Subcutaneous abdominal adipose tissue (tissue), 5 donors: Measurements from ENCODE around the gene DNAH11.
"Not testable (repeated sequence)": the region's sequence is repeated elsewhere in the genome, so short reads cannot be mapped to it uniquely, and the experiment has no call there.

Experiments
- H3K27ac ChIP-seq: one replicate; pipeline ENCODE4 v1.7.0; 2013; ENCODE audit warnings: low read depth, mild to moderate bottlenecking, inconsistent platforms, low read length, moderate library complexity
- H3K27me3 ChIP-seq, 5 donors: one replicate each; pipeline ENCODE4 v1.7.0; 2013; ENCODE audit warnings: low read length in 5 of 5, inconsistent platforms in 1 of 5; ENCODE audit not compliant: control insufficient read depth in 5 of 5, insufficient read depth in 4 of 5
- H3K36me3 ChIP-seq, 5 donors: one replicate each; pipeline ENCODE4 v1.7.0; 2013; ENCODE audit warnings: low read length in 5 of 5; ENCODE audit not compliant: control insufficient read depth in 5 of 5, insufficient read depth in 5 of 5
- H3K4me1 ChIP-seq, 5 donors: one replicate each; pipeline ENCODE4 v1.7.0; 2013; ENCODE audit warnings: low read length in 5 of 5, mild to moderate bottlenecking in 3 of 5, moderate library complexity in 1 of 5; ENCODE audit not compliant: control insufficient read depth in 5 of 5, insufficient read depth in 5 of 5
- H3K4me3 ChIP-seq, 5 donors: one replicate each; pipeline ENCODE4 v1.7.0; 2013; ENCODE audit warnings: low read length in 5 of 5, low read depth in 1 of 5
- H3K9ac ChIP-seq, 5 donors: one replicate each; pipeline ENCODE4 v1.7.0; 2013; ENCODE audit warnings: low read length in 5 of 5, mild to moderate bottlenecking in 4 of 5, moderate library complexity in 3 of 5
- H3K9me3 ChIP-seq, 5 donors: one replicate each; pipeline ENCODE4 v1.7.0; 2013; ENCODE audit warnings: low read length in 5 of 5; ENCODE audit not compliant: control insufficient read depth in 5 of 5
- donor health status: healthy.
- donor health status: healthy.
- donor health status: healthy.
- donor health status: healthy.
- donor health status: healthy.

DNAH11 gene

DNA sequence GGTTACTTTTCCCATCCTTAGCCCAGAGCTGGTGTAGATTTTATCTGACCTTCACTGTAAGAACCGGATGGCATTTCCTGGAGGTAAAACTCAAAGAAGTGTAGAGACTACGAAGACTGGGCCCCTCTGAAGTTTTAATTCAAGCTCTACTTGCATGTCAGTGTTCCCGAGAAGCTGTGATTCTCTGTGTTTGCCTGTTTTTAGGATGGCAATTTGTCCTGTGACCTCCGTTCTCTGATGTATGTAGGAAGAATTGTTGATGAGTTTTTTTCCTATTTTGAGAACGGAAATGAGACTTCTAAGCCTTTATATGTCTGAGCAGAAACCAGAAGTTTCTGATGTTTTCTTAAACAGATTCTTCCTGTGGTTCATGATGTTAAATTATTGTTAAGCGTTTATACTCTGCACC lies 308.7 kb downstream of the DNAH11 start:
- no peaks in the 10 kb centered on the region for H3K4me1 ChIP-seq
- H3K9ac ChIP-seq: no peak overlapping the region
- no peak overlapping the region for H3K4me3 ChIP-seq
- no peaks in the 10 kb centered on the region for H3K36me3 ChIP-seq
- no peak overlapping the region for H3K27ac ChIP-seq
- H3K27me3 ChIP-seq: no peaks in the 10 kb centered on the region
- no peaks in the 10 kb centered on the region for H3K9me3 ChIP-seq

DNA sequence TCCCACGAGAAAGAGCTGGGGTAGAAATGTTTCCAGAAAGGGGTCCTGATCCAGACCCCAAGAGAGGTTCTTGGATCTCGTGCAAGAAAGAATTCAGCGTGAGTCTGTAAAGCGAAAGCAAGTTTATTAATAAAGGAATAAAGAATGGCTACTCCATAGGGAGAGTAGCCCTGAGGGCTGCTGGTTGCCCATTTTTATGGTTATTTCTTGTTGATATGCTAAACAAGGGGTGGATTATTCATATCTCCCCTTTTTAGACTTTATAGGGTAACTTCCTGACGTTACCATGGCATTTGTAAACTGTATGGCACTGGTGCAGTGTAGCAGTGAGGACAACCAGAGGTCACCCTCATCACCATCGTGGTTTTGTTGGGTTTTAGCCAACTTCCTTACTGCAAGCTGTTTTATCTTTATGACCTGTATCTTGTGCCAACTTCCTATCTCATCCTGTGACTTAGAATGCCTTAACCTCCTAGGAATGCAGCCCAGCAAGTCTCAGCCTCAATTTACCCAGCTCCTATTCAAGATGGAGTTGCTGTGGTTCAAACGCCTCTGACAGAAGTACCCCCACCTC lies 322.9 kb downstream of the DNAH11 start:
- not testable (repeated sequence) for H3K9me3 ChIP-seq, H3K27ac ChIP-seq, H3K4me3 ChIP-seq, H3K36me3 ChIP-seq, H3K9ac ChIP-seq, H3K27me3 ChIP-seq, H3K4me1 ChIP-seq

DNA sequence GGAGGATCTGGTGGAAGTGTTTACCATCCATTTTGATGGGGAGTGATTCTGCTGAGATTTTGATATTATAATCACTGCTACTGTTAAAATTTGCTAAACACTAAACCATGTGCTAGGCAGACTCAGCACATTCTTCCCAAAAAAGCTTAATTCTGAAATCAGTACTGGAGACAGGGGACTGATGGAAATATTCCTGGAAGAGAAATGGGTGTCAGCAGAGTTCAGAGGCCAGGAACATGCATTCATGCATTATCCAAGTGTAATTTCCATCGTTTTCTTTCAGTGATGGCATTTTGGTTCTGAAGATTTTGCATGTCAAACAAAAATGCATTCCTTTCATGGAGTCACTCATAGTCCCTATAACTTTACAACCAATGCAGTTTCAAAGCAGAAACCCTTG lies 323.9 kb downstream of the DNAH11 start:
- no peak overlapping the region for H3K9ac ChIP-seq
- H3K4me3 ChIP-seq: no peak overlapping the region
- no peak overlapping the region for H3K27ac ChIP-seq
- no peaks in the 10 kb centered on the region for H3K36me3 ChIP-seq
- H3K27me3 ChIP-seq: no peaks in the 10 kb centered on the region
- H3K4me1 ChIP-seq: no peaks in the 10 kb centered on the region
- no peaks in the 10 kb centered on the region for H3K9me3 ChIP-seq

DNA sequence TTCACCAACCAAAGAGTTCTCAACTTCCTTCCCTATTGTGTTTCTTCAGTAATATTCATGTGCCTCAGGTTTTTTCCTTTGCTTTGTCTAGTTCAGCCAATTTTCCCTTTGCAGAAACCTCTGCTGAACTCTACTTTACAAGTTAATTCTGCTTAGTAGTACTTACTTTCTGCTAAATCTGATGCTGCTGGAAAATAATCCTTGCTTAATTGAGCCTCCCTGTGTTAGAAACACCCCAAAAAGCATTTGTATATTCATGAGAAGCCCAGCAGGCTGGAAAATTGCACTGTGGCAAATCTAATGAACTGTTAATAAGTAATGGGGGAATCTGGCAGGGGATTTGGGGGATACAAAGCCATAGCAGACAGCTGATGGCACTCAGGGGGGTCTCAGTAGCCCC lies 324.4 kb downstream of the DNAH11 start:
- Histone ChIP-seq H3K4me3 (no peak overlapping the region), H3K9ac (no peak overlapping the region), H3K27me3 (no peaks in the 10 kb centered on the region), H3K36me3 (no peaks in the 10 kb centered on the region), H3K27ac (no peak overlapping the region), H3K4me1 (no peaks in the 10 kb centered on the region), H3K9me3 (no peaks in the 10 kb centered on the region)

DNA sequence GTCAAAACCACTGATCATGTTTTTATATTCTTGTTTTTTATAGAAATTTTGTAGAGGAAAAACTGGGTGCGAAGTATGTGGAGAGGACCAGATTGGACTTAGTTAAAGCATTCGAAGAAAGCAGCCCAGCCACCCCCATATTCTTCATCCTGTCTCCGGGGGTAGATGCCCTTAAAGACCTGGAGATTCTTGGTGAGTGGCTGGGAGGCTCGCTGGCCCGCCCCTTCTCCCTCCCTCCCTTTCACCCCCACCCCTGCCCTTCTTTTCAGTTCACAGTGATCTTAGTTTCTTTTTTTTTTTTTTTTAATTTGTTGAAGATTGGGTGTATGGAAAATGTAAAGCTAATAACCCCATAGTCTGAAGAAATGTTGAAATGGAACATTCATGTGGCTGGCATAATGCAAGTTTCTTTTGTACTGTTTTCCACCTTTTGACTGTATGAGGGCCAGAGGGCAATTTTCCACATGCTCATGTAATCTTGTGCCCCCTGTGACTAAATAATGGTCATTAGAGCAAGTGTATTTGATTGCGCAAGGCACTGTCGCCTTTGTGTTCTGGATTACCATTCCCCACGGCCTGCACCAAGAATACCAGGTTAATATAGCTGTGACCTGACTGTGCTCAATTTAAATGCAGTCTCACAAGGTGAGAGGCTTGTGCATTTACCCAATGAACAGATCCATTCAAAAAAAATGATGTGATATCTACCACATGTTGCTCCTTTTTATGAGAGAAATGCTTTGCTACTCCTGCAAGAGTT lies 325.2 kb downstream of the DNAH11 start:
- Histone ChIP-seq H3K27ac (no peak overlapping the region), H3K36me3 (no peaks in the 10 kb centered on the region), H3K9ac (no peak overlapping the region), H3K4me1 (no peaks in the 10 kb centered on the region), H3K27me3 (no peaks in the 10 kb centered on the region), H3K9me3 (no peaks in the 10 kb centered on the region), H3K4me3 (no peak overlapping the region)

DNA sequence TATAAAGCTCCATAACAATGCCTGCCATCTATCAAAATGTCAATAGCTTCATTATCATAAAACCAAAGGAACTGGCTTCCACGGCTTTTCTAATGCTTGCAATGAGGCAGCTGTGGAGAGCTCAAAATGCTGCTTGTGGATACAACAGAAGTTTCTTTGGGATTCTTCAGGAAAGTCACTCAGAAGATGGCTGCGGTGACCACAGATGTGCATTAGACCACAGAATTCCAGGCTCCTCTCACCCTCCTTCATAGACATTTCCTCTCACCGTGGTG lies 325.7 kb downstream of the DNAH11 start:
- no peaks in the 10 kb centered on the region for H3K36me3 ChIP-seq
- no peak overlapping the region for H3K9ac ChIP-seq
- no peaks in the 10 kb centered on the region for H3K27me3 ChIP-seq
- H3K27ac ChIP-seq: no peak overlapping the region
- H3K4me1 ChIP-seq: no peaks in the 10 kb centered on the region
- H3K4me3 ChIP-seq: no peak overlapping the region
- no peaks in the 10 kb centered on the region for H3K9me3 ChIP-seq

DNA sequence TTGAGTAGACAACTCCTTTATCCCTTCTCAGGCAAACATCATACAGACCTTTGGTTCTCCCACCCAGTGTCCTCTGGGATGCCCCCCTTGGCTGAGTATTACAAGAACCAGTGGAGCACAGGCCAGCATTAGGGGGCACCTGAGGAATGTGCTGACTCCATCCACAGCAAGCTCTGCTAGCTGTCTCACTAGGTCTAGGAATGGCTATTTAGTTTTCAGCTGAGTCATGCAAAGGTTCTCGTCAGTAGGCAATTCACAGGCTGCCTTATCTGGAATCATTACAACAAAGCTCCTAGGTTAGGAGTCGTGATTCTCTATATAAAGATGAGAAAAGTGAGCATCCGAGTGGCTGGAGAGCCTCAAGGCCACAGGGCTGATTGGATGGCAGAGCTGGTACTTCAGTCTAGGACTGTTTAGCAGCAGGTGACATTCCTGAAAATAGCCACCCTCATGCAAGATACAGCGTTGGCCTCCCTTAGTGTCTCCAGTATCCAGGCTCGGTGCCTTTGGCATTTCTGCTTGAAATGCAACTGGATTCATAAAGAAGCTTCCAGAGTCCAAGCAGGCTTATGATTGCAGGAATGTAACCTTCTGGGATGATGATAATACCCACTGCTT lies 327.1 kb downstream of the DNAH11 start:
- no peak overlapping the region for H3K4me3 ChIP-seq
- H3K4me1 ChIP-seq: no peaks in the 10 kb centered on the region
- no peaks in the 10 kb centered on the region for H3K27me3 ChIP-seq
- H3K9ac ChIP-seq: no peak overlapping the region
- H3K27ac ChIP-seq: no peak overlapping the region
- no peaks in the 10 kb centered on the region for H3K9me3 ChIP-seq
- H3K36me3 ChIP-seq: no peaks in the 10 kb centered on the region

DNA sequence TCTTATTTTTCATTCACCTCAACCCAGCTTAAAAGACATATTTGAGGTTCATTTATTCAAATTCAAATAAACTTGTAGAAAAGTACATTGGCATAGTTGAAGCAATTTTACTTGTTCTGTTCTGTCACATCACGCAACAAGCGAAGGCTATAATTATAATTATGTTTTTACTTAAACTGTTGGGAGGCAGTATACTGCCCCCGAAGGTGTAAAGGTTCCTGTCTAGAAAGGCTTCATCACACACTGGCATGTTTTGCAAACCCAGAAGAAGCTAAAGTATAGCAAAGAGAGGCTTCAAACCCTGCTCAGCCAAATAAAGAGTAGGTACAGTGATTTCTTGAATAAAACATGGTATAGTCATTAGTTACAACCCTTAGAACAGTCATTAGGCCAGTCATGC lies 340.2 kb downstream of the DNAH11 start:
- H3K9ac ChIP-seq: no peak overlapping the region
- no peaks in the 10 kb centered on the region for H3K36me3 ChIP-seq
- H3K4me3 ChIP-seq: no peak overlapping the region
- no peaks in the 10 kb centered on the region for H3K4me1 ChIP-seq
- no peaks in the 10 kb centered on the region for H3K27me3 ChIP-seq
- H3K27ac ChIP-seq: no peak overlapping the region
- H3K9me3 ChIP-seq: no peaks in the 10 kb centered on the region

DNA sequence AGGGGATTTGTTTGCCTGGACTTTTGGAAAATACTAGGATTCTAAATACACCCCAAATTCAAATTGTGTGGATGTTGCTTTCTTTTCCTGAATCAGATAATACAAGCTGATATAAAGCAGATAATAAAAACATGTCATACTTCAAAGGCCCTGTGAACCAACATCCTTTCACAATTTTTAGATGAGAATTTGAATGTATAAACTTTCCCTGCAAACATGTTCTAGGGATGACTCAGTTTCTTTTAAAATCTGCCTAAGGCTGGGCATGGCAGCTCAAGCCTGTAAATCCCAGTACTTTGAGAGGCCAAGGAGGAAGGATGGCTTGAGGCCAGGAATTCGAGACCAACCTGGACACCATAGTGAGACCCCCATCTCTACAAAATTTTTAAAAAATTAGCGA lies 340.7 kb downstream of the DNAH11 start:
- H3K27ac ChIP-seq, H3K9me3 ChIP-seq, H3K9ac ChIP-seq, H3K4me1 ChIP-seq, H3K4me3 ChIP-seq, H3K36me3 ChIP-seq, H3K27me3 ChIP-seq: not testable (repeated sequence)

DNA sequence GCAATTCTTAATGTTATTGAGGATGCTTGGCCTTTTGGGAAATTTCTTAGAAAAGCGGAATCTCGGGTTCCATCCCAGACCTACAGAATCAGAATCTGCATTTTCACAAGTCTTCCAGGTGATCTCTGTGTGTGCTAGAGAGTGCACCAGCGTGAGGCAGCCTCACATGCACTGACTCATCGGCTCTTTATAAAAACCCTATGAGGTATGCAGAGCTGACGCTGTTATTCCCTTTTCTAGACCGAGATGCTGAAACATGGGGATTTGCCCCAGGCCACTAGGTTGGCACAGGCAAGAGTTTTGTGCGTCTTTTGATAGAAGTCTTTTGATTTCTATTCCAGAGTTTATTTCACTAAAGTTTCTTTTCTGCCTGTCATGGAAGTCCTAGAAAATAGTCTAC lies 341.7 kb downstream of the DNAH11 start:
- no peak overlapping the region for H3K4me3 ChIP-seq
- H3K4me1 ChIP-seq: no peaks in the 10 kb centered on the region
- no peak overlapping the region for H3K27ac ChIP-seq
- H3K9me3 ChIP-seq: no peaks in the 10 kb centered on the region
- no peaks in the 10 kb centered on the region for H3K36me3 ChIP-seq
- H3K27me3 ChIP-seq: no peaks in the 10 kb centered on the region
- no peak overlapping the region for H3K9ac ChIP-seq
